GM13977 (cell line): ENCODE measurements around the gene RIMBP2.

Source experiments
- DNase-seq: peaks from one replicate; pipeline ENCODE4 v3.0.0; 2012; ENCODE audit warnings: low spot score
- in situ Hi-C: fragments of 300-500 bp; cut with MboI; formaldehyde crosslinking; loops from one replicate; pipeline ENCODE4 v1.12.0; 2022; ENCODE audit warnings: low sequenced_read_pairs, low pct_unique_long_range_greater_than_20kb, mixed read lengths, inconsistent platforms; ENCODE audit not compliant: unreplicated experiment
- TF ChIP-seq, protein P1 (sequence below): IDR thresholded peaks from 2 replicates; pipeline ENCODE4 v1.5.1; 2012; ENCODE audit warnings: mild to moderate bottlenecking, control low read depth; ENCODE audit not compliant: insufficient read depth; ENCODE audit errors: extremely low read depth, missing control alignments

Gene RIMBP2

DNA sequence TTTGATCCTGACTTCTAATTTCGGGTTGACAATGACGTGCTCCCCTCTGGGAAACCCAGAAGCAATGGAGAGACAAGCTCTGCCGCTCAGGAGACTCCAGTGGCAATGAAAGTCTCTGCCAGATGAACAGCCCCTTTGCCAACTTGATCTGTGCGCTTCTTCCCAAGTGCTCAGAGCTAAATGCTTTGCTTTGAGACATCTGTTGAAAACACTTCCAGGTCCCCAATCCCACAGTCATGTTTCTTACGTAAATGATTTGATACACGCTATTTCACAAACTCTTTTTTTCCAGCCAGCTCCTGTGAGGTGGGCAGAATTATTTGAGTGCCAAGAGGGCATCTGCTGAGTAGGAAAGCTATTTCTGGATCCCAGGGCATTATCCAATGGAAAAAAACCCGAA is 147.6 kb downstream of the RIMBP2 start:
- in situ Hi-C loops: no loop called here
- TF ChIP-seq, protein P1, sequence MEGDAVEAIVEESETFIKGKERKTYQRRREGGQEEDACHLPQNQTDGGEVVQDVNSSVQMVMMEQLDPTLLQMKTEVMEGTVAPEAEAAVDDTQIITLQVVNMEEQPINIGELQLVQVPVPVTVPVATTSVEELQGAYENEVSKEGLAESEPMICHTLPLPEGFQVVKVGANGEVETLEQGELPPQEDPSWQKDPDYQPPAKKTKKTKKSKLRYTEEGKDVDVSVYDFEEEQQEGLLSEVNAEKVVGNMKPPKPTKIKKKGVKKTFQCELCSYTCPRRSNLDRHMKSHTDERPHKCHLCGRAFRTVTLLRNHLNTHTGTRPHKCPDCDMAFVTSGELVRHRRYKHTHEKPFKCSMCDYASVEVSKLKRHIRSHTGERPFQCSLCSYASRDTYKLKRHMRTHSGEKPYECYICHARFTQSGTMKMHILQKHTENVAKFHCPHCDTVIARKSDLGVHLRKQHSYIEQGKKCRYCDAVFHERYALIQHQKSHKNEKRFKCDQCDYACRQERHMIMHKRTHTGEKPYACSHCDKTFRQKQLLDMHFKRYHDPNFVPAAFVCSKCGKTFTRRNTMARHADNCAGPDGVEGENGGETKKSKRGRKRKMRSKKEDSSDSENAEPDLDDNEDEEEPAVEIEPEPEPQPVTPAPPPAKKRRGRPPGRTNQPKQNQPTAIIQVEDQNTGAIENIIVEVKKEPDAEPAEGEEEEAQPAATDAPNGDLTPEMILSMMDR: no peak
- DNase-seq: no peak

DNA sequence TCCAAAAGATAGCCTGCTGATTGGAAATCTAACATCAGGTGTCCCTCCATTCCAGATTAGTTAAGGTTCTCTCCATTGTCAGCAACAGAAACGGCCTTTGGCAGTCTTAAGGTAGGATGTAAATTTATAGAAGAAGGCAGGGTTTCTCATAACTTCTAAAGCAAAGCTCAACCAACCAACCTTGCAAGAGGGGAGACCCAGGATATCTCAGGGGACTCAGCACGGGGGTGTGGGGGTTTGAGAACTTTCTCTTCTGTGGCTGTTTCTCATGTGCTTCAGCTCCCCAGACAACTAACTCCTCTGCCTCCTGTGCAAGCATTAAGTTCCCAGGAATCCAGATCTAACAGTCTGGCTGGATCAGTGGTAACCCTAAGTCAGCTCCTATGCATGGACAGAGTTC is 148.1 kb downstream of the RIMBP2 start:
- in situ Hi-C loops: no loop called here
- TF ChIP-seq, protein P1: no peak
- DNase-seq: no peak

DNA sequence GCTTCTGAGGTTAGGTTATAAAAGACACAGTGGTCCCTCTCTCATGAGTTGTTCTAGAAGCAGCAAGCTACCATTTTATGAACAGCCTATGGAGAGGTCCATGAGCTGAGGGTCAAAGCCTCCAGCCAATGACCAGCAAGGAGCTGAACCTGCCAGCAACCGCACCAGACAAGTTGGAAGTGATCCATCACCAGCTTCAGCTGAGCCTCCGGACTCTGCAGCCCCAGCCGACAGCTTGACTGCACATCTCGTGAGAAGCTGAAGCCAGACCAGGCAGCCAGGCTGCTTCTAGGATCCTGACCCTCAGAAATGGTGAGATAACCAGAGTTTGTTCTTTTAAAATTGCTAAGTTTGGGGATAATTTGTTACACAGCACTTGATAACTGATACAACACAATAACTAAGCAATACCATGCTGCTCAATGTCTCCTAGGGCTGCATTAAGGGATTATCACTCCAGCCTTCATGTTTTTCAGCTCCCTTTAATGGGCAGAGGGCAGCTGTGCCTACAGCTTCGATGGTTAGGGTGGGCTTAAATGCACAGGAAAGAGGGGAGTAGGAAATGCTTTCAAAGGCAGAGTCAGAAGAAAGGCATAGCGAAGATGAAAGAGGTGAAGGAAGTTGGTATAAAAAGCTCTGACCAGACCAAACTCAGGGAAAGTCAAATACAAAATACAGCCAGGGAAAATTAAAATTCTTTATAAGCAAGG is 149.5 kb downstream of the RIMBP2 start:
- in situ Hi-C loops: no loop called here
- TF ChIP-seq, protein P1: no peak
- DNase-seq: no peak

DNA sequence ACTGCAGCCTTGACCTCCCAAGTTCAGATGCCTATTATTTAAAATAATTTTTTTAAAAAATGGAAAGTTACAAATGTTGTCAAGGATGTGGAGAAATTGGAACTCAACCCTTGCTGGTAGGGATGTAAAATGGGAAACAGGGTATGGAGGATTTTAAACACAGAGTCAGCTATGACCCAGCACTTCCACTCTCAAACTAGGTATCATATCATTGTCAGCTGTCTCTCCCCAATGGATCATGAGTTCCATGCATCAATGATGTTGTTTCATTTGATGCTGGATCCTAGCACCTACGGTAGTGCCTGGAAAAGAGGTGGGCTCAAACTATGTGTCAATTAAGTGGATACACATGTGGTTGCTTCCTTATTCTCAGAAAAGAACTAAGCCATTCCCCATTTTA is 150.9 kb downstream of the RIMBP2 start:
- no peak for DNase-seq
- TF ChIP-seq, protein P1: no peak
- in situ Hi-C loops: no loop called here

DNA sequence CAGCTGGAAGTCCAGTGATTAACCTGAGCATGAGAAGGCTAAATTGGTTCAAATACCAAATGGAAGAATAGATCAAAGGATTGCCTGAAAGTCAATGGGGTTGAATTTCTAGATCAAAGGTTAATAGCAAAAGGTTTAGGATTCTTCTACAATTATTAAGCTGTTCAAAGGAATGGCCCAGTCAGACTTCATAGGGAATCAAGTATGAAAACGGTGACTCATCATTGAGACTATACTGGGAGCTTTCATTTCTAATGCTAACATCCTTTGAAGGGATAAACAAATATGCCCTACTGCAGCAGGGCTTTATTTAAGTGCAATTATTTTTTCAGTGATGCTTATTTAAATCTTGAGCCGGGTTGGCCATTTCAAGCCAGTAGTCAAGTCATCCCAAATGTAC is 152.8 kb downstream of the RIMBP2 start:
- TF ChIP-seq, protein P1: no peak
- DNase-seq: no peak
- in situ Hi-C loops: no loop called here

DNA sequence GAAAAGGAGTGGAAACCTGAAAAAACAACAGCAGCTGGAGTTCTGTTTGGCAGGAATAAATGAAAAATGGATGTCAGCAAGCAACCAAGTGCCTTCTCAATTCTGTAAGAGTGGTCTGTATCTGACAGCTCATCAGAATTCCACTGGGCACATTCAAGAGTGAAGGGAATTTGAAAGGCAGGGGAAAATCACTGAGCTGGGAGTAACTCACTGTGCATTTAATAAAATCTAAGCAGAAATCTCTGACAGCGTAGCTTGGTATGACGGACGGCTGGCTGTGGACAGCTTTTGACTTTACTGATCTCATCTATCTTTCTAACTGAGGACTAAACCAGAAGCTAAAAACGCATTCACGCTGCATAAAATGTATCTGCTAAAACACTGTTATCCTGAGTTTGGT is 153.4 kb downstream of the RIMBP2 start:
- TF ChIP-seq, protein P1: no peak
- in situ Hi-C loops: no loop called here
- DNase-seq: no peak

DNA sequence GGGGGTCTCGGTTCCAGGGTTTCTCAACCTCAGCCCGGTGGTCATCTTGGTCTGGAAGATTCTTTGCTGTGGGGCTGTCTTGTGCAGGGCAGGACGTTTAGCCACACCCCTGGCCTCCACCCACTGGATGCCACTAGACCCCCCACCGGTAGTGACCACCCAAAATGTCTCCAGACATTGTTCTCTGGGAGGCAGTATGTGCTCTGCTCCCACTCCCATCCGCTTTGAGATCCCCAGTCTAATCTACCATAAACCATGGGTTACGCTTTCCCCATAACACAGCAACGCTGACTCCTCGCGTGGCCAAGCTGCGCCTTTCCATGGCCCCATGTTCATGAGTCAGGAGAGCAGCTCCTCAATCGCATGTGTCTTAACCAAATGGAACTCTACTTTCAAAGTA is 155.8 kb downstream of the RIMBP2 start:
- TF ChIP-seq, protein P1: no peak
- in situ Hi-C loops: no loop called here
- no peak for DNase-seq
